Breast epithelium (tissue), 4 donors: Measurements from ENCODE around the gene GCGR. TPM values are rescaled to one million over a fixed set of nuclear protein-coding genes. Genes with fewer than 3 reads are reported as not detected.

Source experiments
- DNase-seq, 2 donors: peaks; one replicate each; pipeline ENCODE4 v3.0.0-alpha.2; 2019; ENCODE audit warnings: low spot score in 2 of 2
- H3K27ac ChIP-seq, 2 donors: fragments of 200-600 bp; sonication (generic) in 1 of 2; one replicate each; pipeline ENCODE4 v1.5.1; 2016 to 2019; ENCODE audit warnings: mild to moderate bottlenecking in 1 of 2
- H3K27me3 ChIP-seq, 2 donors: fragments of 200-600 bp; sonication (generic) in 1 of 2; one replicate each; pipeline versions ENCODE4 v1.5.1 to v1.6.0; 2017 to 2019; ENCODE audit warnings: control low read depth in 1 of 2, mild to moderate bottlenecking in 1 of 2
- H3K36me3 ChIP-seq: fragments of 200-600 bp; one replicate; pipeline ENCODE4 v1.5.1; 2019
- H3K4me1 ChIP-seq, 2 donors: fragments of 200-600 bp; sonication (generic); one replicate each; pipeline ENCODE4 v1.5.1; 2016 to 2019; ENCODE audit warnings: control low read depth in 1 of 2
- H3K4me3 ChIP-seq, 3 donors: fragments of 200-600 bp; sonication (generic); 1 replicate in 2 of 3; 2 replicates in 1 of 3; pipeline ENCODE4 v1.5.1; 2016 to 2019; ENCODE audit warnings: mild to moderate bottlenecking in 3 of 3, moderate library complexity in 2 of 3
- H3K9me3 ChIP-seq, 2 donors: fragments of 200-600 bp; sonication (generic) in 1 of 2; one replicate each; pipeline ENCODE4 v1.5.1; 2016 to 2019; ENCODE audit warnings: control low read depth in 1 of 2
- POLR2A ChIP-seq: fragments of 450-650 bp; IDR thresholded peaks from one replicate; pipeline ENCODE4 v1.6.1; 2016; ENCODE audit warnings: antibody characterized with exemption, mild to moderate bottlenecking, moderate library complexity
- POLR2AphosphoS5 ChIP-seq, 3 donors: sonication (generic); formaldehyde crosslinking; IDR thresholded peaks; one replicate each; pipeline ENCODE4 v1.6.1; 2017; ENCODE audit warnings: antibody characterized with exemption in 3 of 3
- intact Hi-C: fragments of 100-400 bp; cut with DNase I; formaldehyde crosslinking; loops from one replicate; pipeline ENCODE4 v1.15.1; 2023; ENCODE audit warnings: low total_unique reads
- total RNA-seq, 3 donors: library from RNA; depleted of rRNA; stranded (reverse); fragments of >200 nt; gene quantifications; one replicate each; pipeline ENCODE4 v1.1.0, GENCODE V29; 2016
- TF ChIP-seq, protein P1 (sequence below), 3 donors: fragments of 450-650 bp; IDR thresholded peaks; one replicate each; pipeline ENCODE4 v1.5.1; 2016 to 2017; ENCODE audit warnings: antibody characterized with exemption in 3 of 3, mild to moderate bottlenecking in 3 of 3, moderate library complexity in 3 of 3

GCGR gene
- total RNA-seq, 3 donors from 2014 or later, result not detected

DNA sequence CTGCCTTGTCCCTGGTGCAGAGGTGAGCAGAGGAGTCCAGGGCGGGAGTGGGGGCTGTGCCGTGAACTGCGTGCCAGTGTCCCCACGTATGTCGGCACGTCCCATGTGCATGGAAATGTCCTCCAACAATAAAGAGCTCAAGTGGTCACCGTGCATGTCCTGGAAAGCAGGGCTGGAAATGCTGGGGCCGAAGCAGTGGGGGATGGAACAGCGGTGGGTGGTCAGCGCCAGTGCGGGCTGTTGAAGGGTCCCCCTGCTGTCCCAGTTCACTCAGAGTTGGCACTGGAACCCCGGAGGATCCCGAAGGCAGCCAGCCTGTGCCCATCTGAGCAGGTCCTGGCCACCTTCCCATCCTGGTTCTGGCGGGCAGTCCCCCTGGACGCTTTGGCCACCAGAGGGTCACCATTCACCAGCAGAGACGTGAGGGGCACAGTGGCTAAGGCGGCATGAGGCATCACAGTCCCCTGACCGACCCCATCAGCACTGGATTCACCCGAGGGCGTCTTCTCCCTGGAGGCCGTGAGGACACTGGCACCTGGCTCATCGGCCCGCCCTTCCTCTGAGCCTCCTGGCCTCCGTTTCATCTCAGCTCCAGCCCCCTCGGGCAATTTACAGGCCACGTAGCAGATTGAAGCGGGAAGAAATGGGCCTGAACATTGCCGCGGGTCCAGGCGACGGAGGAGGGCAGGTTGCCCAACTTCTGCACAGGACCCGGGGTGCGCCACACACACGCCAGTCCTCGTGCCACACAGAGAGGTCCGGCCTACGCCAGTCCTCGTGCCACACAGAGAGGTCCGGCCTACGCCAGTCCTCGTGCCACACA is 10.1 kb downstream of the GCGR start:
- DNase-seq, result no peak
- Histone ChIP-seq H3K4me1 (no peaks in the 10 kb centered on the region), H3K27me3 (peaks cover 0 to 36% of the 10 kb centered on the region in 2 donors), H3K4me3 (no peak overlapping the region), H3K36me3 (no peaks in the 10 kb centered on the region), H3K9me3 (no peaks in the 10 kb centered on the region), H3K27ac (no peak overlapping the region)
- intact Hi-C loops, result no loop called here
- TF ChIP-seq POLR2A (no peak), POLR2AphosphoS5 (IDR thresholded peaks at IDR 0.05) (no peak)
- TF ChIP-seq, protein P1, sequence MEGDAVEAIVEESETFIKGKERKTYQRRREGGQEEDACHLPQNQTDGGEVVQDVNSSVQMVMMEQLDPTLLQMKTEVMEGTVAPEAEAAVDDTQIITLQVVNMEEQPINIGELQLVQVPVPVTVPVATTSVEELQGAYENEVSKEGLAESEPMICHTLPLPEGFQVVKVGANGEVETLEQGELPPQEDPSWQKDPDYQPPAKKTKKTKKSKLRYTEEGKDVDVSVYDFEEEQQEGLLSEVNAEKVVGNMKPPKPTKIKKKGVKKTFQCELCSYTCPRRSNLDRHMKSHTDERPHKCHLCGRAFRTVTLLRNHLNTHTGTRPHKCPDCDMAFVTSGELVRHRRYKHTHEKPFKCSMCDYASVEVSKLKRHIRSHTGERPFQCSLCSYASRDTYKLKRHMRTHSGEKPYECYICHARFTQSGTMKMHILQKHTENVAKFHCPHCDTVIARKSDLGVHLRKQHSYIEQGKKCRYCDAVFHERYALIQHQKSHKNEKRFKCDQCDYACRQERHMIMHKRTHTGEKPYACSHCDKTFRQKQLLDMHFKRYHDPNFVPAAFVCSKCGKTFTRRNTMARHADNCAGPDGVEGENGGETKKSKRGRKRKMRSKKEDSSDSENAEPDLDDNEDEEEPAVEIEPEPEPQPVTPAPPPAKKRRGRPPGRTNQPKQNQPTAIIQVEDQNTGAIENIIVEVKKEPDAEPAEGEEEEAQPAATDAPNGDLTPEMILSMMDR (IDR thresholded peaks at IDR 0.05), result no peak

DNA sequence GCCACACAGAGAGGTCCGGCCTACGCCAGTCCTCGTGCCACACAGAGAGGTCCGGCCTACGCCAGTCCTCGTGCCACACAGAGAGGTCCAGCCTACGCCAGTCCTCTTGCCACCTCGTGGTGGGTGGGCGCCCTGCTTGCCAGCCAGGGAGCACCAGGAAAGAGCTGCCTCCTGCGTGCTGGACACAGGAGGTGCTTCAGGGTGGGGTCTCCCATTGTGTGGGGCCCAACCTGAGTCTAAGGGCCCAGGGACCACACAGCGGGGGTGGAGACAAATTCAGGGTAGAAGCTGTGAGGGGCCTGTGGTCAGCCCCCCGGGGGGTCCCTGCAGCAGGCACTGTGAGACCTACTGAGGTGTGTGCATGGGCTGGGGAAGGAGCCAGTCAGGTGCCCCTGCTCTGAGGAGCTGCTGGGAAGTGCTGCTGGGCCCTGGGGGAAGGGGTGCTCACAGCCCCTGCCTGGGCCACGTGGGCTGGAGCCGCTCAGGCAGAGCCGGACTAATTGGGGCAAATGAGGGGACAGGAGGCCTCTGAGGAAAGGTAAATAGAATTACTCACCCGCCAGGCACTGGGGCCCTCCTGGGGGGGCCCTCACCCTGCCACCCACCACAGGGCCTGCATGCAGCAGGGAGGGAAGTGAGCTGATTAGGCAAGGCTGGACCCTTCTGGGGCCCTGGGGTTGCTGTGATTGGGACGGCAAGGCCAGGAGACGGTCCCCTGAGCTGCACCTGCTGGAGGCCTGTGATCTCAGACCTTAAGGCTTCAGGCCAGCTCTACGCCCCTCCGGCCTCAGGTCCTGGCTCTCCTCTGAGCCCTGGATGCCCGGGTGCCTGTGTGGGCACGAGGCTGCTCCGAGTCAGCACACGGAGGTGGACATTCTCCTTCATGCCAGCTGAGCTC is 11.0 kb downstream of the GCGR start:
- no peaks in the 10 kb centered on the region for H3K36me3 ChIP-seq
- peaks cover 0 to 27% of the 10 kb centered on the region in 2 donors for H3K27me3 ChIP-seq
- TF ChIP-seq POLR2A (no peak), POLR2AphosphoS5 (IDR thresholded peaks at IDR 0.05) (no peak)
- TF ChIP-seq, protein P1 (IDR thresholded peaks at IDR 0.05), result no peak
- H3K27ac ChIP-seq, result no peak overlapping the region
- H3K9me3 ChIP-seq, result no peaks in the 10 kb centered on the region
- H3K4me3 ChIP-seq, result no peak overlapping the region
- DNase-seq, result no peak
- H3K4me1 ChIP-seq, result no peaks in the 10 kb centered on the region
- intact Hi-C loops, result no loop called here

DNA sequence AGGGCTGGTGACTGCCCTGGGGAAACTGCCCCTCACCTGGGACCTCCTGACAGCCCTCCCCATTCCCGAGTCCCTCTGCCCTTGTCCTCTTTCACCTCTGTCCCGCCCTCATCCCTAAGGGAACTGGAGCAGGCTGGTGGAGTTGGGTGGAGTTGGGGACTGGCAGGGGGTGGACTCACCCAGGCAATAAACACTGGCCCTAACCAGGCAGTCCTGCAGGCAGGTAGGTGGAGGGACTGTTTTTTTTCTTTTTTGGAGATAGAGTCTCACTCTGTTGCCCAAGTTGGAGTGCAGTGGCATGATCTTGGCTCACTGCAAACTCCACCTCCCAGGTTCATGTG is 11.7 kb downstream of the GCGR start:
- H3K36me3 ChIP-seq, result no peaks in the 10 kb centered on the region
- intact Hi-C loops, result no loop called here
- H3K4me1 ChIP-seq, result no peaks in the 10 kb centered on the region
- no peaks in the 10 kb centered on the region for H3K9me3 ChIP-seq
- DNase-seq, result no peak
- TF ChIP-seq POLR2A (no peak), POLR2AphosphoS5 (IDR thresholded peaks at IDR 0.05) (no peak)
- peaks cover 0 to 21% of the 10 kb centered on the region in 2 donors for H3K27me3 ChIP-seq
- H3K4me3 ChIP-seq, result no peak overlapping the region
- no peak overlapping the region for H3K27ac ChIP-seq

DNA sequence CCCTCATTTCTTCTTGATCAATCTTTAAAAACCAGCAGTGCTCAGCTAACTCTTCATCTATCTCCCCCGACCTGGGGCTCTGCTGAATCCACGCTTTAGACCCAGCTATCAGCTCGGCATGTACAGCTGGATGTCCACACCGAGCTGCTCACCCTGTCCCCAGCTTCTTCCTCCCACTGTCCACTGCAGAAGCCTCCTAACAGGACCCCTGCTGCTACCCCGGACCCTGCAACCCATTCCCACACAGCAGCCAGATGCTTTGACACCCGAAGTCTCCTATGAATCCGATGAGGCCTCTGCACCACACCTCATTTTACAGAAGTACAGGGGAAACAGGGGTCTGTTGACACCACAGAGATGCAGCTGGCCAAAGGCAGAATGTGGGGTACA is 13.8 kb downstream of the GCGR start:
- Histone ChIP-seq H3K36me3 (no peaks in the 10 kb centered on the region), H3K4me3 (no peak overlapping the region), H3K27ac (no peak overlapping the region), H3K4me1 (peaks cover 7 to 11% of the 10 kb centered on the region in 2 donors), H3K9me3 (no peaks in the 10 kb centered on the region), H3K27me3 (no peaks in the 10 kb centered on the region)
- no peak for DNase-seq
- TF ChIP-seq, protein P1 (IDR thresholded peaks at IDR 0.05), result no peak
- TF ChIP-seq POLR2AphosphoS5 (IDR thresholded peaks at IDR 0.05) (no peak), POLR2A (no peak)
- intact Hi-C loops, result loop anchor here (2.0 kb wide), 1 partner anchor 65 kb away; no protein-coding TSS in a partner anchor

DNA sequence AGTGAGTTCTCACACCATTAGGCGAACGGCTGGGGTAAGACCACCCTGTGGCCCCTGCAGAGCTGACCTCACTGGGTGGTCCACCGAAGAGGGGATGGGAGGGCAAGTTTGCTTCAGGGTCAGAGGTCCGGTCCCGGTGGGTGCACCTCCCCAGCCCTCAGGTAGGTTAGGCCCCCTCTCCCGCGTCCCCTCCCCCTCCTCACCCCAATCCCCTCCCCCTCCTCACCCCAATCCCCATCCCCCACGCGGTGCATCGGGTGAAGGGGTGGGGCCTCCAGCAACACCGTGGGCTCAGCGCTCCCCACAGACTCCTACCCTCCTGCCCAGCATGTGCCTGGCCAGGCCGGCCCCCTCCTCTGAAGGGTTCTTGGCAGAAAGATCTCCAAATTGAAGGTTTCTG is 15.8 kb downstream of the GCGR start:
- Histone ChIP-seq H3K27ac (no peak overlapping the region), H3K4me3 (no peak overlapping the region), H3K9me3 (no peaks in the 10 kb centered on the region), H3K27me3 (no peaks in the 10 kb centered on the region), H3K4me1 (peaks cover 7 to 11% of the 10 kb centered on the region in 2 donors), H3K36me3 (no peaks in the 10 kb centered on the region)
- no peak for DNase-seq
- TF ChIP-seq POLR2AphosphoS5 (IDR thresholded peaks at IDR 0.05), result no peak
- TF ChIP-seq POLR2A, result no peak
- TF ChIP-seq, protein P1 (IDR thresholded peaks at IDR 0.05), result no peak
- intact Hi-C loops, result loop anchor here (2.0 kb wide), 1 partner anchor 63 kb away; no protein-coding TSS in a partner anchor
